H9 (cell line): ENCODE results near the gene B9D2. TPM values are rescaled to one million over a fixed set of nuclear protein-coding genes. Genes with fewer than 3 reads are reported as not detected.

Experiments
- DNase-seq: peaks from one replicate; pipeline ENCODE4 v3.0.0-alpha.2; 2017
- H2AFZ ChIP-seq: one replicate; pipeline ENCODE4 v1.6.1; 2013; ENCODE audit warnings: mild to moderate bottlenecking, low read length, control low read depth, moderate library complexity
- H2AK5ac ChIP-seq: 2 replicates; pipeline ENCODE4 v1.6.1; 2013; ENCODE audit warnings: low read length, control low read depth, mixed read lengths; ENCODE audit not compliant: insufficient read length
- H2BK120ac ChIP-seq: one replicate; pipeline ENCODE4 v1.6.1; 2013; ENCODE audit warnings: low read depth, mild to moderate bottlenecking, low read length, control low read depth, inconsistent platforms; ENCODE audit not compliant: poor library complexity, severe bottlenecking
- H2BK12ac ChIP-seq: 2 replicates; pipeline ENCODE4 v1.6.1; 2013; ENCODE audit warnings: low read length, control low read depth, mixed read lengths, low read depth; ENCODE audit not compliant: insufficient read length
- H2BK15ac ChIP-seq: 2 replicates; pipeline ENCODE4 v1.6.1; 2013; ENCODE audit warnings: low read depth, low read length, control low read depth
- H2BK20ac ChIP-seq: one replicate; pipeline ENCODE4 v1.6.1; 2013; ENCODE audit warnings: low read depth, mild to moderate bottlenecking, low read length, control low read depth, inconsistent platforms; ENCODE audit not compliant: poor library complexity, severe bottlenecking
- H2BK5ac ChIP-seq: 2 replicates; pipeline ENCODE4 v1.6.1; 2013; ENCODE audit warnings: low read length, control low read depth, mixed read lengths; ENCODE audit not compliant: insufficient read length
- H3K14ac ChIP-seq: 2 replicates; pipeline ENCODE4 v1.6.1; 2013; ENCODE audit warnings: low read length, control low read depth; ENCODE audit not compliant: insufficient read depth
- H3K18ac ChIP-seq: 2 replicates; pipeline ENCODE4 v1.6.1; 2013; ENCODE audit warnings: low read depth, mild to moderate bottlenecking, mixed read lengths, low read length, control low read depth; ENCODE audit not compliant: insufficient read length
- H3K23ac ChIP-seq: 2 replicates; pipeline ENCODE4 v1.6.1; 2013; ENCODE audit warnings: low read length, control low read depth, mixed read lengths, low read depth; ENCODE audit not compliant: insufficient read length
- H3K23me2 ChIP-seq: 2 replicates; pipeline ENCODE4 v1.6.1; 2013; ENCODE audit warnings: low read depth, mild to moderate bottlenecking, mixed read lengths, low read length, control low read depth; ENCODE audit not compliant: insufficient read length, poor library complexity, severe bottlenecking
- H3K27ac ChIP-seq: 2 replicates; pipeline ENCODE4 v1.5.1; 2013; ENCODE audit warnings: low read length, control low read depth, mixed read lengths, low read depth; ENCODE audit not compliant: insufficient read length
- H3K27me3 ChIP-seq: 2 replicates; pipeline ENCODE4 v1.6.1; 2013; ENCODE audit warnings: low read length, control low read depth, inconsistent platforms; ENCODE audit not compliant: insufficient read depth
- H3K4ac ChIP-seq: 2 replicates; pipeline ENCODE4 v1.6.1; 2013; ENCODE audit warnings: low read depth, mild to moderate bottlenecking, control low read depth, inconsistent platforms, low read length, moderate library complexity
- H3K4me1 ChIP-seq: 2 replicates; pipeline ENCODE4 v1.6.1; 2013; ENCODE audit warnings: low read length, control low read depth, inconsistent platforms; ENCODE audit not compliant: insufficient read depth
- H3K4me2 ChIP-seq: 2 replicates; pipeline ENCODE4 v1.6.1; 2013; ENCODE audit warnings: low read length, control low read depth, mixed read lengths; ENCODE audit not compliant: insufficient read length, insufficient read depth
- H3K56ac ChIP-seq: 2 replicates; pipeline ENCODE4 v1.6.1; 2013; ENCODE audit warnings: low read depth, mild to moderate bottlenecking, mixed read lengths, low read length, control low read depth; ENCODE audit not compliant: insufficient read length
- H3K79me1 ChIP-seq: 2 replicates; pipeline ENCODE4 v1.6.1; 2013; ENCODE audit warnings: low read depth, mild to moderate bottlenecking, moderate library complexity, low read length, control low read depth, inconsistent platforms; ENCODE audit not compliant: insufficient read depth, poor library complexity, severe bottlenecking
- H3K79me2 ChIP-seq: 2 replicates; pipeline ENCODE4 v1.6.1; 2013; ENCODE audit warnings: low read length, control low read depth, inconsistent platforms; ENCODE audit not compliant: insufficient read depth
- H3K9ac ChIP-seq: 2 replicates; pipeline ENCODE4 v1.6.1; 2013; ENCODE audit warnings: low read length, control low read depth, mixed read lengths; ENCODE audit not compliant: insufficient read length; ENCODE audit errors: extremely low read depth
- H3K9me3 ChIP-seq: one replicate; pipeline ENCODE4 v1.6.1; 2013; ENCODE audit warnings: low read depth, low read length, inconsistent platforms; ENCODE audit not compliant: control insufficient read depth
- H3T11ph ChIP-seq: one replicate; pipeline ENCODE4 v1.6.1; 2013; ENCODE audit warnings: mild to moderate bottlenecking, low read length, control low read depth, inconsistent platforms
- H4K20me1 ChIP-seq: one replicate; pipeline ENCODE4 v1.6.1; 2013; ENCODE audit not compliant: control insufficient read depth, insufficient read length, insufficient read depth
- H4K5ac ChIP-seq: 2 replicates; pipeline ENCODE4 v1.6.1; 2013; ENCODE audit warnings: low read depth, mild to moderate bottlenecking, mixed read lengths, low read length, control low read depth; ENCODE audit not compliant: insufficient read length
- H4K8ac ChIP-seq: replicated peaks from 2 replicates; pipeline ENCODE4 v1.6.1; 2013; ENCODE audit warnings: low read length, control low read depth, mixed read lengths, low read depth; ENCODE audit not compliant: insufficient read length
- H4K91ac ChIP-seq: 2 replicates; pipeline ENCODE4 v1.6.1; 2013; ENCODE audit warnings: low read depth, mild to moderate bottlenecking, moderate library complexity, mixed read lengths, low read length, control low read depth; ENCODE audit not compliant: insufficient read length
- H3K27ac Mint-ChIP-seq, 3 experiments: 2 replicates in 2 of 3; 3 replicates in 1 of 3; pipeline ENCODE4 v1.8.0; 2020 to 2021; ENCODE audit warnings: mixed read lengths in 3 of 3, mild to moderate bottlenecking in 1 of 3, moderate library complexity in 1 of 3
- H3K27me3 Mint-ChIP-seq: 2 replicates; pipeline ENCODE4 v1.8.0; 2021; ENCODE audit warnings: low read depth, mild to moderate bottlenecking, moderate library complexity, mixed read lengths
- H3K36me3 Mint-ChIP-seq, 3 experiments: 2 replicates in 2 of 3; 3 replicates in 1 of 3; pipeline ENCODE4 v1.8.0; 2020 to 2021; ENCODE audit warnings: low read depth in 3 of 3, mixed read lengths in 3 of 3; ENCODE audit not compliant: insufficient read depth in 1 of 3
- H3K4me1 Mint-ChIP-seq, 2 experiments: 2 replicates each; pipeline ENCODE4 v1.8.0; 2020; ENCODE audit warnings: mixed read lengths in 2 of 2
- H3K4me3 Mint-ChIP-seq, 2 experiments: 2 replicates in 1 of 2; 3 replicates in 1 of 2; pipeline ENCODE4 v1.8.0; 2020 to 2021; ENCODE audit warnings: mild to moderate bottlenecking in 2 of 2, mixed read lengths in 2 of 2, moderate library complexity in 1 of 2
- H3K9me3 Mint-ChIP-seq, 2 experiments: 2 replicates in 1 of 2; 3 replicates in 1 of 2; pipeline ENCODE4 v1.8.0; 2020; ENCODE audit warnings: mild to moderate bottlenecking in 2 of 2, mixed read lengths in 2 of 2, moderate library complexity in 1 of 2
- WGBS: extraction: QIAGEN DNeasy Blood & Tissue Kit; methylation state at CpG from one replicate; pipeline ENCODE4 v1.1.7; 2013; ENCODE audit warnings: missing lambda C conversion rate, low lambda C conversion rate, mixed read lengths; ENCODE audit not compliant: insufficient read length; ENCODE audit errors: extremely low coverage; 5-methylcytosine and 5-hydroxymethylcytosine counted together
- total RNA-seq: library from RNA; stranded (reverse); gene quantifications from 2 replicates; pipeline ENCODE4 v1.2.1, GENCODE V29; 2021
- TF ChIP-seq, protein P1 (sequence below): fragments of 200-600 bp; sonication (generic); conservative IDR thresholded peaks from 3 replicates; pipeline ENCODE4 v1.8.0; 2021; ENCODE audit warnings: antibody characterized with exemption, mild to moderate bottlenecking

Gene B9D2
- total RNA-seq, 1 experiment from 2014 or later, result 4.8 TPM

DNA sequence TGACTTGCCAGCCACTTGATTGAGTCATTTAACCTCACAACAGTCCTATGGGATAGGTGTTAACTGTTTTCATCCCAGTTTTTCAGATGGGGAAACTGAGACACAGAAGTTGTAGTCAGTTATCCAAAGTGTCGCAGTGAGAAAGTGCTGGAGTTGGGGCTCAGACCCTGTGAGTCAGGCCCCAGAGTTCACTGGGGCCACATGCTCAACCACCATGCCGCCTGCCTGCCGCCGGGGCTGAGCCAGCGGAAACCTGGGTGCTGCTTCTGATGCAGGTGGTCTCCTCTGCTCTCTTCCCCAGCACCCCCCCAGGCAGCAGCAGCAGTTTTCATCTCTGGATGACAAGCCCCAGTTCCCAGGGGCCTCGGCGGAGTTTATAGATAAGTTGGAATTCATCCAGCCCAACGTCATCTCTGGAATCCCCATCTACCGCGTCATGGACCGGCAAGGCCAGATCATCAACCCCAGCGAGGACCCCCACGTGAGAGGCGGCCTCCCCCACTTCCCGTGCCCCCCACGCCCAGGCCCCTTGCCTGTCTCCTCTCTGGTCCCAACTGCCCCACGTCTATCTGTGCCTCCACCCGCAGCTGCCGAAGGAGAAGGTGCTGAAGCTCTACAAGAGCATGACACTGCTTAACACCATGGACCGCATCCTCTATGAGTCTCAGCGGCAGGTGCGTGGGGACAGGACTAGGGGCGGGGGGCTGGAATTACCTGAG, 46.5 kb upstream of the B9D2 start:
- no peak for DNase-seq
- Histone ChIP-seq H3K79me1 (no peaks in the 10 kb centered on the region), H3K56ac (no peak overlapping the region), H4K5ac (no peak overlapping the region), H3K23ac (no peak overlapping the region), H3K18ac (no peak overlapping the region), H2AK5ac (no peak overlapping the region), H3K23me2 (peaks cover 4% of the 10 kb centered on the region), H4K91ac (no peak overlapping the region), H2BK20ac (no peak overlapping the region), H3K79me2 (no peaks in the 10 kb centered on the region), H4K20me1 (peaks cover 3% of the 10 kb centered on the region), H3K27me3 (no peaks in the 10 kb centered on the region), H2BK15ac (no peak overlapping the region), H4K8ac (no peak overlapping the region), H3T11ph (no peak overlapping the region), H3K4me2 (no peak overlapping the region), H3K9ac (no peak overlapping the region), H2BK12ac (no peak overlapping the region), H3K14ac (no peak overlapping the region), H3K27ac (no peak overlapping the region), H2BK120ac (no peak overlapping the region), H3K9me3 (no peaks in the 10 kb centered on the region), H2AFZ (no peak overlapping the region), H2BK5ac (no peak overlapping the region), H3K4me1 (no peaks in the 10 kb centered on the region; the same call in 1 of the 2 replicates), H3K4ac (no peak overlapping the region)
- Mint-ChIP-seq H3K9me3 (no peaks in the 10 kb centered on the region), H3K27ac (no peak overlapping the region; a peak in 1 of 7 replicates), H3K4me3 (no peak overlapping the region; a peak in 1 of 5 replicates), H3K27me3 (no peaks in the 10 kb centered on the region; the same call in 1 of the 2 replicates), H3K4me1 (peaks cover 7 to 18% of the 10 kb centered on the region in 2 experiments), H3K36me3 (peaks cover 0 to 19% (median 13%) of the 10 kb centered on the region in 3 experiments; a peak in 4 of 7 replicates)
- no CpG with 5 or more reads among the region's 23 CpGs for WGBS
- TF ChIP-seq, protein P1, sequence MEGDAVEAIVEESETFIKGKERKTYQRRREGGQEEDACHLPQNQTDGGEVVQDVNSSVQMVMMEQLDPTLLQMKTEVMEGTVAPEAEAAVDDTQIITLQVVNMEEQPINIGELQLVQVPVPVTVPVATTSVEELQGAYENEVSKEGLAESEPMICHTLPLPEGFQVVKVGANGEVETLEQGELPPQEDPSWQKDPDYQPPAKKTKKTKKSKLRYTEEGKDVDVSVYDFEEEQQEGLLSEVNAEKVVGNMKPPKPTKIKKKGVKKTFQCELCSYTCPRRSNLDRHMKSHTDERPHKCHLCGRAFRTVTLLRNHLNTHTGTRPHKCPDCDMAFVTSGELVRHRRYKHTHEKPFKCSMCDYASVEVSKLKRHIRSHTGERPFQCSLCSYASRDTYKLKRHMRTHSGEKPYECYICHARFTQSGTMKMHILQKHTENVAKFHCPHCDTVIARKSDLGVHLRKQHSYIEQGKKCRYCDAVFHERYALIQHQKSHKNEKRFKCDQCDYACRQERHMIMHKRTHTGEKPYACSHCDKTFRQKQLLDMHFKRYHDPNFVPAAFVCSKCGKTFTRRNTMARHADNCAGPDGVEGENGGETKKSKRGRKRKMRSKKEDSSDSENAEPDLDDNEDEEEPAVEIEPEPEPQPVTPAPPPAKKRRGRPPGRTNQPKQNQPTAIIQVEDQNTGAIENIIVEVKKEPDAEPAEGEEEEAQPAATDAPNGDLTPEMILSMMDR, result no peak
